Endothelial cell of umbilical vein (primary cell): ENCODE data around the gene C17orf75. TPM values are rescaled to one million over a fixed set of nuclear protein-coding genes. Genes with fewer than 3 reads are reported as not detected.

Experiments used
- BruUV-seq: library from RNA; stranded (reverse); fragments of 400-500 nt; replicated peaks from 2 replicates; lab custom pipeline; 2021; lab: Mats Ljungman, UMichigan
- CTCF ChIA-PET: fragments of 300-600, 350-600 bp; sonication (Branson Sonifier 250); formaldehyde crosslinking; loops from one replicate; lab custom pipeline; 2021; ENCODE audit warnings: antibody characterized with exemption, inconsistent platforms; lab: Charles Lee
- POLR2A ChIA-PET: fragments of 300-600, 350-600 bp; sonication (Branson Sonifier 250); formaldehyde crosslinking; loops from one replicate; lab custom pipeline; 2021; ENCODE audit warnings: antibody characterized with exemption, inconsistent platforms; lab: Charles Lee
- DNase-seq: peaks from one replicate; pipeline ENCODE4 v3.0.0-alpha.2; 2011; ENCODE audit warnings: low read depth, low spot score
- FAIRE-seq: peaks from 2 replicates; lab custom pipeline; 2011; peaks lifted over from hg19 to GRCh38; lab: Jason Lieb, UNC
- H2AFZ ChIP-seq: 2 replicates; pipeline ENCODE4 v1.6.0; 2012; ENCODE audit warnings: low read depth, low read length, control low read depth, inconsistent platforms
- H3K27ac ChIP-seq: 2 replicates; pipeline ENCODE4 v1.5.1; 2011; ENCODE audit warnings: low read depth, mild to moderate bottlenecking, control low read depth, low read length, moderate library complexity; ENCODE audit not compliant: insufficient read depth
- H3K27me3 ChIP-seq, 2 experiments: 2 replicates each; pipeline versions ENCODE4 v1.6.0 to v1.6.1; 2011; ENCODE audit warnings: low read length in 2 of 2, mixed read lengths in 1 of 2; ENCODE audit not compliant: control insufficient read depth in 2 of 2, insufficient read depth in 2 of 2
- H3K36me3 ChIP-seq, 2 experiments: 2 replicates in 1 of 2; 3 replicates in 1 of 2; pipeline ENCODE4 v1.5.1; 2011; ENCODE audit warnings: low read length in 2 of 2, mild to moderate bottlenecking in 1 of 2, moderate library complexity in 1 of 2; ENCODE audit not compliant: control insufficient read depth in 2 of 2, insufficient read depth in 2 of 2; ENCODE audit errors: extremely low read depth in 1 of 2
- H3K4me1 ChIP-seq: 3 replicates; pipeline ENCODE4 v1.5.1; 2011; ENCODE audit warnings: mild to moderate bottlenecking, low read length; ENCODE audit not compliant: control insufficient read depth, insufficient read depth; ENCODE audit errors: extremely low read depth
- H3K4me2 ChIP-seq: 2 replicates; pipeline ENCODE4 v1.6.1; 2011; ENCODE audit warnings: low read length, control low read depth, mixed read lengths; ENCODE audit not compliant: insufficient read depth
- H3K4me3 ChIP-seq, 3 experiments: fragments of 200-600 bp in 1 of 3; sonication (generic), shearing (Covaris generic) in 1 of 3; replicated peaks in 1 of 3; 2 replicates each; pipeline ENCODE4 v1.5.1; 2011 to 2016; ENCODE audit warnings: control low read depth in 3 of 3, low read length in 3 of 3, mild to moderate bottlenecking in 2 of 3, inconsistent platforms in 1 of 3, low read depth in 1 of 3, moderate library complexity in 1 of 3; ENCODE audit not compliant: insufficient read depth in 1 of 3
- H3K79me2 ChIP-seq: 2 replicates; pipeline ENCODE4 v1.6.0; 2012; ENCODE audit warnings: low read length, inconsistent platforms; ENCODE audit not compliant: control insufficient read depth, insufficient read depth
- H3K9ac ChIP-seq: replicated peaks from 2 replicates; pipeline ENCODE3; 2011; ENCODE audit warnings: low read length, control low read depth; ENCODE audit not compliant: insufficient read depth; ENCODE audit errors: extremely low read depth
- H3K9me1 ChIP-seq: replicated peaks from 3 replicates; pipeline ENCODE4 v1.6.0; 2011; ENCODE audit warnings: mild to moderate bottlenecking, low read length; ENCODE audit not compliant: control insufficient read depth, insufficient read depth; ENCODE audit errors: extremely low read depth
- H3K9me3 ChIP-seq: replicated peaks from 2 replicates; pipeline ENCODE4 v1.5.1; 2012; ENCODE audit warnings: low read length, inconsistent platforms; ENCODE audit not compliant: control insufficient read depth, insufficient read depth
- H4K20me1 ChIP-seq: replicated peaks from 2 replicates; pipeline ENCODE3; 2011; ENCODE audit warnings: mild to moderate bottlenecking, low read length; ENCODE audit not compliant: control insufficient read depth, insufficient read depth; ENCODE audit errors: extremely low read depth
- CTCF ChIP-seq, 2 donors: IDR thresholded peaks; 1 replicate in 1 of 2; 2 replicates in 1 of 2; pipeline ENCODE4 v1.5.1; 2011; ENCODE audit warnings: low read length in 2 of 2, mild to moderate bottlenecking in 2 of 2, moderate library complexity in 2 of 2, control low read depth in 1 of 2, inconsistent platforms in 1 of 2, low read depth in 1 of 2; ENCODE audit not compliant: insufficient read depth in 1 of 2; ENCODE audit errors: extremely low read depth in 1 of 2
- EZH2 ChIP-seq: IDR thresholded peaks from 2 replicates; pipeline ENCODE4 v1.6.1; 2012; ENCODE audit warnings: borderline replicate concordance, low read depth, mild to moderate bottlenecking, moderate library complexity, low read length, inconsistent platforms; ENCODE audit not compliant: severe bottlenecking
- FOS ChIP-seq: IDR thresholded peaks from 2 replicates; pipeline ENCODE4 v1.6.1; 2011; ENCODE audit warnings: mild to moderate bottlenecking, low read length, moderate library complexity, borderline replicate concordance; ENCODE audit not compliant: insufficient read depth
- GATA2 ChIP-seq: IDR thresholded peaks from 2 replicates; pipeline ENCODE4 v1.7.0; 2011; ENCODE audit warnings: low read depth, mild to moderate bottlenecking, moderate library complexity, mixed read lengths, low read length; ENCODE audit not compliant: insufficient read length, insufficient read depth
- JUN ChIP-seq: IDR thresholded peaks from 2 replicates; pipeline ENCODE4 v1.6.1; 2011; ENCODE audit warnings: borderline replicate concordance, low read depth; ENCODE audit not compliant: insufficient read length, insufficient read depth
- MAX ChIP-seq: IDR thresholded peaks from 2 replicates; pipeline ENCODE4 v1.6.1; 2011; ENCODE audit not compliant: insufficient read depth, insufficient read length
- MYC ChIP-seq: IDR thresholded peaks from one replicate; pipeline ENCODE4 v1.6.1; 2011; ENCODE audit warnings: mild to moderate bottlenecking, low read depth, low read length
- POLR2A ChIP-seq: IDR thresholded peaks from 2 replicates; pipeline ENCODE4 v1.6.1; 2012; ENCODE audit warnings: low read depth, mild to moderate bottlenecking, control low read depth, low read length
- POLR2AphosphoS5 ChIP-seq: IDR thresholded peaks from 2 replicates; pipeline ENCODE4 v1.6.1; 2012; ENCODE audit warnings: low read depth, mild to moderate bottlenecking, control low read depth, low read length, moderate library complexity; ENCODE audit not compliant: insufficient read depth
- dilution Hi-C: fragments of 300-500 bp; cut with MboI; formaldehyde crosslinking; loops from one replicate; pipeline ENCODE4 v1.15.0; 2019; ENCODE audit warnings: low sequenced_read_pairs; ENCODE audit not compliant: extremely low pct_ligation_motif_present
- intact Hi-C: fragments of 100-400 bp; cut with micrococcal nuclease; formaldehyde crosslinking; loops from one replicate; pipeline ENCODE4 v1.10.0; 2022
- polyA plus RNA-seq, 4 experiments: library from polyadenylated mRNA; depleted of rRNA in 3 of 4; stranded (reverse) in 3 of 4; unstranded in 1 of 4; fragments of >200 nt; gene quantifications; 2 replicates each; pipeline versions ENCODE4 v1.2.1 to v1.2.3, GENCODE V29; 2011 to 2012; ENCODE audit warnings: missing spikeins in 1 of 4
- total RNA-seq: library from RNA; stranded (reverse); gene quantifications from 2 replicates; pipeline ENCODE4 v1.2.3, GENCODE V29; 2021

Gene C17orf75
- total and polyA plus RNA-seq, 2 donors (not counting 3 experiments of a cell fraction or from before 2014, with no cell fraction given): 8.8 to 21.5 TPM

GRCh38 chr17:32305049-32305448 lies 36.9 kb downstream of the C17orf75 start:
- no peak overlapping the region for H3K27ac ChIP-seq
- FAIRE-seq (no peak), DNase-seq (no peak)
- no peaks in the 10 kb centered on the region for H3K9me3 ChIP-seq
- H3K9ac ChIP-seq: no peak overlapping the region
- intact Hi-C loops (no loop called here), dilution Hi-C loops (no loop called here)
- no peaks in the 10 kb centered on the region for H3K9me1 ChIP-seq
- CTCF ChIA-PET: no interaction called here
- peaks cover 5 to 10% of the 10 kb centered on the region in 2 experiments for H3K27me3 ChIP-seq
- H3K4me1 ChIP-seq: no peaks in the 10 kb centered on the region
- H3K79me2 ChIP-seq: no peaks in the 10 kb centered on the region
- H3K4me3 ChIP-seq: no peak overlapping the region
- no TSS peak for BruUV-seq
- no peaks in the 10 kb centered on the region for H3K36me3 ChIP-seq
- TF ChIP-seq MAX (no peak), EZH2 (no peak), POLR2AphosphoS5 (no peak), FOS (no peak), CTCF (IDR thresholded peaks at IDR 0.05; ENCODE audit: extremely low read depth in 1 of 2, insufficient read depth in 1 of 2, low read depth in 1 of 2, low read length in 2 of 2) (no peak), POLR2A (no peak), MYC (no peak), JUN (no peak), GATA2 (no peak)
- no peak overlapping the region for H2AFZ ChIP-seq
- no peaks in the 10 kb centered on the region for H4K20me1 ChIP-seq
- POLR2A ChIA-PET: no interaction called here
- no peak overlapping the region for H3K4me2 ChIP-seq
